ENCODE results near the gene ISY1. TPM values are rescaled to one million over a fixed set of nuclear protein-coding genes. Genes with fewer than 3 reads are reported as not detected.

Gene ISY1
- total RNA-seq, 1 experiment from 2014 or later, result 43.6 TPM

GRCh38 chr3:129196601-129197000 lies 35.7 kb upstream of the ISY1 start:
- H3K4me1 ChIP-seq (ENCODE audit: control insufficient read depth in 1 of 2, insufficient read depth in 2 of 2, low read length in 2 of 2), result peaks cover 0 to 7% of the 10 kb centered on the region in 2 experiments; a peak in 2 of 4 replicates
- ChIA-PET POLR2A (interaction anchor here (1.4 to 2.2 kb wide), 2 partner anchors 11 to 13 kb away, joined by 4 to 7 read pairs; partner anchors contain the start of gene CNBP), RAD21 (ENCODE audit: low non-redundant PET in 1 of 2, low total read pairs in 2 of 2, uncharacterized antibody in 2 of 2, unreplicated experiment in 2 of 2) (no interaction called here), CTCF (no interaction called here)
- H3K9me3 ChIP-seq (ENCODE audit: control insufficient read depth in 1 of 2, insufficient read depth in 1 of 2, low read depth in 1 of 2, low read length in 2 of 2), result no peaks in the 10 kb centered on the region
- H3K79me2 ChIP-seq (ENCODE audit: insufficient read depth, low read length), result no peaks in the 10 kb centered on the region
- no peak for ATAC-seq
- H3K9ac ChIP-seq (ENCODE audit: low read length), result no peak overlapping the region
- no peak for DNase-seq (ENCODE audit: low read depth, low spot score)
- intact Hi-C loops (cut with micrococcal nuclease), result no loop called here
- H3K4me3 ChIP-seq (replicated peaks in 1 of 2; ENCODE audit: low read depth in 1 of 2, low read length in 2 of 2), result no peak overlapping the region
- no peaks in the 10 kb centered on the region for H3K9me2 ChIP-seq (ENCODE audit: insufficient read depth)
- no peaks in the 10 kb centered on the region for H4K20me1 ChIP-seq (ENCODE audit: insufficient read depth)
- BruUV-seq (replicated peaks), result no TSS peak
- H3K4me2 ChIP-seq (ENCODE audit: low read length), result no peak overlapping the region
- no peak for TF ChIP-seq RAD21 (IDR thresholded peaks at IDR 0.05; ENCODE audit: low read depth)
- no peak for TF ChIP-seq REST (IDR thresholded peaks at IDR 0.05; ENCODE audit: low read depth)
- TF ChIP-seq TCF7L2 (IDR thresholded peaks at IDR 0.05; ENCODE audit: borderline replicate concordance, extremely low read depth, insufficient read depth, insufficient read length), result no peak
- TF ChIP-seq ZNF274 (IDR thresholded peaks at IDR 0.05; ENCODE audit: low read depth, low read length), result no peak
- H3K27me3 ChIP-seq (ENCODE audit: insufficient read depth, low read length), result no peaks in the 10 kb centered on the region
- no peaks in the 10 kb centered on the region for H3K36me3 ChIP-seq (ENCODE audit: control insufficient read depth in 1 of 2, insufficient read depth in 2 of 2, low read length in 2 of 2)
- no peak overlapping the region for H3K27ac ChIP-seq (ENCODE audit: low read depth, low read length)
- H2AFZ ChIP-seq (ENCODE audit: low read depth, low read length, poor library complexity, severe bottlenecking), result no peak overlapping the region

GRCh38 chr3:129195731-129196256 lies 34.9 kb upstream of the ISY1 start:
- Histone ChIP-seq H3K4me1 (ENCODE audit: control insufficient read depth in 1 of 2, insufficient read depth in 2 of 2, low read length in 2 of 2) (peaks cover 0 to 7% of the 10 kb centered on the region in 2 experiments; a peak in 2 of 4 replicates), H3K79me2 (ENCODE audit: insufficient read depth, low read length) (no peaks in the 10 kb centered on the region), H3K27ac (ENCODE audit: low read depth, low read length) (no peak overlapping the region), H3K4me3 (replicated peaks in 1 of 2; ENCODE audit: low read depth in 1 of 2, low read length in 2 of 2) (no peak overlapping the region), H3K9me2 (ENCODE audit: insufficient read depth) (no peaks in the 10 kb centered on the region), H3K9ac (ENCODE audit: low read length) (no peak overlapping the region), H3K27me3 (ENCODE audit: insufficient read depth, low read length) (no peaks in the 10 kb centered on the region), H3K36me3 (ENCODE audit: control insufficient read depth in 1 of 2, insufficient read depth in 2 of 2, low read length in 2 of 2) (no peaks in the 10 kb centered on the region), H4K20me1 (ENCODE audit: insufficient read depth) (no peaks in the 10 kb centered on the region), H3K4me2 (ENCODE audit: low read length) (no peak overlapping the region), H3K9me3 (ENCODE audit: control insufficient read depth in 1 of 2, insufficient read depth in 1 of 2, low read depth in 1 of 2, low read length in 2 of 2) (no peaks in the 10 kb centered on the region), H2AFZ (ENCODE audit: low read depth, low read length, poor library complexity, severe bottlenecking) (no peak overlapping the region)
- no TSS peak for BruUV-seq (replicated peaks)
- intact Hi-C loops (cut with micrococcal nuclease), result no loop called here
- ChIA-PET RAD21 (ENCODE audit: low non-redundant PET in 1 of 2, low total read pairs in 2 of 2, uncharacterized antibody in 2 of 2, unreplicated experiment in 2 of 2) (no interaction called here), CTCF (no interaction called here), POLR2A (interaction anchor here (1.4 to 2.2 kb wide), 3 partner anchors 10 to 16 kb away, joined by 4 to 7 read pairs (median 6); partner anchors contain the start of gene CNBP)
- peak; percentile 52 for ATAC-seq
- DNase-seq (ENCODE audit: low read depth, low spot score), result no peak
- TF ChIP-seq ELF1 (IDR thresholded peaks at IDR 0.05; ENCODE audit: borderline replicate concordance, low read depth) (no peak), CTCF (IDR thresholded peaks at IDR 0.05 in 2 of 3, conservative IDR thresholded peaks at IDR 0.05 in 1 of 3; ENCODE audit: borderline replicate concordance in 1 of 3, insufficient read depth in 1 of 3, low read depth in 2 of 3, low read length in 2 of 3) (no peak), CBX3 (IDR thresholded peaks at IDR 0.05; ENCODE audit: low read depth) (no peak), SIN3A (IDR thresholded peaks at IDR 0.05; ENCODE audit: low read depth) (no peak), EGR1 (IDR thresholded peaks at IDR 0.05; ENCODE audit: low read depth) (no peak), EZH2 (IDR thresholded peaks at IDR 0.05) (no peak), JUND (IDR thresholded peaks at IDR 0.05) (no peak), RAD21 (IDR thresholded peaks at IDR 0.05; ENCODE audit: low read depth) (no peak), ZNF274 (IDR thresholded peaks at IDR 0.05; ENCODE audit: low read depth, low read length) (no peak), YY1 (IDR thresholded peaks at IDR 0.05; ENCODE audit: extremely low read depth, insufficient replicate concordance, low read depth, low read length) (no peak), EZH2phosphoT487 (IDR thresholded peaks at IDR 0.05; ENCODE audit: borderline replicate concordance) (no peak), SRF (IDR thresholded peaks at IDR 0.05; ENCODE audit: low read depth) (no peak)

Measured in HCT116 (cell line).